NCI-H1694 treated with DMSO at 0.1 percent for 48 hours (cell line): Measurements from ENCODE around the gene TSPAN18.

Experiments
- DNase-seq: peaks from one replicate; lab custom pipeline; 2025; lab: John Stamatoyannopoulos, UW

The TSPAN18 gene

GRCh38 chr11:44980533-44981427, 254.0 kb downstream of the TSPAN18 start:
- no peak for DNase-seq
